ENCODE data around the gene CELSR2.

DNA sequence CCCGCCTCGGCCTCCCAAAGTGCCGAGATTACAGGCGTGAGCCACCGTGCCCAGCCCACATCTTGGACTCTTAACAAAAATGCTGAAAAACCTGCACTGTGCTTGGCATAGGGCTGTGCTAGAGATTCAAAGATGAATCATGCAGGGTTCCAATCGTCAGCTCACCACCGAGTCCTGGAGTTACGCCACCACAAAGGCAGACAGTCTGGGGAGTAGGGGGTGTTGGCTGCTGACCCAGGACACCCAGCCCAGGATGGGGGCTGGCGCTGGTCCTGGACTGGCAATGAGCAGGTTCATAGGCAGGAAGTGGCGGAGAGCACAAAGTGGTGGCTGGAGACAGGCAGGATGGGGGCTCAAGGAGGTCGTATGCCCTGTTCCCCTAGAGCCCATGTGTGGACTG lies 17.6 kb downstream of the CELSR2 start:
- TF ChIP-seq, protein P1, sequence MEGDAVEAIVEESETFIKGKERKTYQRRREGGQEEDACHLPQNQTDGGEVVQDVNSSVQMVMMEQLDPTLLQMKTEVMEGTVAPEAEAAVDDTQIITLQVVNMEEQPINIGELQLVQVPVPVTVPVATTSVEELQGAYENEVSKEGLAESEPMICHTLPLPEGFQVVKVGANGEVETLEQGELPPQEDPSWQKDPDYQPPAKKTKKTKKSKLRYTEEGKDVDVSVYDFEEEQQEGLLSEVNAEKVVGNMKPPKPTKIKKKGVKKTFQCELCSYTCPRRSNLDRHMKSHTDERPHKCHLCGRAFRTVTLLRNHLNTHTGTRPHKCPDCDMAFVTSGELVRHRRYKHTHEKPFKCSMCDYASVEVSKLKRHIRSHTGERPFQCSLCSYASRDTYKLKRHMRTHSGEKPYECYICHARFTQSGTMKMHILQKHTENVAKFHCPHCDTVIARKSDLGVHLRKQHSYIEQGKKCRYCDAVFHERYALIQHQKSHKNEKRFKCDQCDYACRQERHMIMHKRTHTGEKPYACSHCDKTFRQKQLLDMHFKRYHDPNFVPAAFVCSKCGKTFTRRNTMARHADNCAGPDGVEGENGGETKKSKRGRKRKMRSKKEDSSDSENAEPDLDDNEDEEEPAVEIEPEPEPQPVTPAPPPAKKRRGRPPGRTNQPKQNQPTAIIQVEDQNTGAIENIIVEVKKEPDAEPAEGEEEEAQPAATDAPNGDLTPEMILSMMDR (conservative IDR thresholded peaks at IDR 0.05; ENCODE audit: low read length): no peak
- no peak for TF ChIP-seq EZH2phosphoT487 (IDR thresholded peaks at IDR 0.05; ENCODE audit: borderline replicate concordance, low read depth, low read length)

Measured in OCI-LY7 (cell line).